Upper lobe of left lung (tissue), 4 donors: ENCODE measurements around the gene CNOT4.

ENCODE experiments used
- CTCF ChIP-seq, 6 experiments: fragments of 450-650 bp in 4 of 6; fragments of 200-600 bp in 2 of 6; sonication (generic) in 2 of 6; IDR thresholded peaks; one replicate each; pipeline ENCODE4 v1.5.1; 2016 to 2019; ENCODE audit warnings: antibody characterized with exemption in 6 of 6
- POLR2A ChIP-seq, 4 donors: fragments of 450-650 bp; IDR thresholded peaks; one replicate each; pipeline ENCODE4 v1.5.1; 2016 to 2017; ENCODE audit warnings: antibody characterized with exemption in 4 of 4, mild to moderate bottlenecking in 2 of 4
- POLR2AphosphoS5 ChIP-seq, 2 donors: sonication (generic); formaldehyde crosslinking; IDR thresholded peaks; one replicate each; pipeline ENCODE4 v1.5.1; 2017; ENCODE audit warnings: antibody characterized with exemption in 2 of 2

GRCh38 chr7:135380351-135380750 is 129.6 kb downstream of the CNOT4 start:
- TF ChIP-seq CTCF (IDR thresholded peaks at IDR 0.05) (no peak), POLR2A (IDR thresholded peaks at IDR 0.05) (no peak), POLR2AphosphoS5 (IDR thresholded peaks at IDR 0.05) (no peak)
